Right lobe of liver (tissue), 6 donors: Measurements from ENCODE around the gene DCHS2. TPM values are rescaled to one million over a fixed set of nuclear protein-coding genes. Genes with fewer than 3 reads are reported as not detected.

Source experiments
- ATAC-seq, 4 donors: fragments of 200-7000 bp; cut with Tn5 transposase; one replicate each; pipeline ENCODE4 v1.9.1; 2020; ENCODE audit warnings: mild to moderate bottlenecking in 4 of 4, moderate library complexity in 4 of 4
- DNase-seq, 3 donors: peaks; one replicate each; pipeline ENCODE4 v3.0.0-alpha.2; 2020
- H3K27ac ChIP-seq, 3 donors: fragments of 200-600 bp; one replicate each; pipeline ENCODE4 v1.8.0; 2022
- H3K27me3 ChIP-seq, 2 donors: fragments of 200-600 bp; one replicate each; pipeline ENCODE4 v1.8.0; 2022
- H3K36me3 ChIP-seq, 4 donors: fragments of 200-600 bp; sonication (generic) in 1 of 4; one replicate each; pipeline versions ENCODE4 v1.5.1 to v1.8.0; 2017 to 2022; ENCODE audit warnings: control low read depth in 1 of 4
- H3K4me1 ChIP-seq, 4 donors: fragments of 200-600 bp; sonication (generic) in 1 of 4; one replicate each; pipeline versions ENCODE4 v1.5.1 to v1.8.0; 2017 to 2022; ENCODE audit warnings: control low read depth in 1 of 4
- H3K4me3 ChIP-seq, 3 donors: fragments of 200-600 bp; one replicate each; pipeline ENCODE4 v1.8.0; 2022
- H3K9me3 ChIP-seq, 4 donors: fragments of 200-600 bp; sonication (generic) in 1 of 4; one replicate each; pipeline versions ENCODE4 v1.5.1 to v1.8.0; 2017 to 2022; ENCODE audit warnings: control low read depth in 1 of 4
- POLR2A ChIP-seq: fragments of 450-650 bp; IDR thresholded peaks from one replicate; pipeline ENCODE4 v1.6.1; 2017; ENCODE audit warnings: antibody characterized with exemption, mild to moderate bottlenecking
- WGBS: methylation state at CpG from one replicate; pipeline ENCODE4 v1.1.6; 2018; ENCODE audit warnings: low coverage, low lambda C conversion rate; ENCODE audit not compliant: insufficient coverage; ENCODE audit errors: missing lambda C conversion rate; 5-methylcytosine and 5-hydroxymethylcytosine counted together
- intact Hi-C, 2 donors: fragments of 100-400 bp; cut with DNase I; formaldehyde crosslinking; loops; one replicate each; pipeline versions ENCODE4 v1.11.2 to v1.14.1; 2022
- total RNA-seq, 6 experiments: library from RNA; depleted of rRNA in 2 of 6; stranded (reverse); fragments of >200 nt in 2 of 6; fragmentation: NEBNext Ultra II Directional in 3 of 6; extraction: Animal tissue kit (Norgen Biotek cat#: 25700) in 3 of 6; gene quantifications; one replicate each; pipeline versions ENCODE4 v1.1.0 to v1.2.4, GENCODE V29; 2016 to 2023
- TF ChIP-seq, protein P1 (sequence below), 4 donors: fragments of 200-600 bp in 3 of 4; fragments of 450-650 bp in 1 of 4; IDR thresholded peaks; one replicate each; pipeline versions ENCODE4 v1.5.1 to v1.8.0; 2016 to 2022; ENCODE audit warnings: antibody characterized with exemption in 4 of 4, mild to moderate bottlenecking in 2 of 4
- donor health status: DM: no; HTN: yes; CAD: no.
- donor health status: DM: no; HTN: no; CAD: no.
- donor health status: DM: no; HTN: no; CAD: no.
- donor health status: DM: no; HTN: yes; CAD: no.
- donor health status: DM: no; HTN: yes; CAD: no.

DCHS2 gene
- total RNA-seq, 6 experiments from 2014 or later: 0.07 to 0.37 (median 0.12) TPM; not detected in 1

DNA sequence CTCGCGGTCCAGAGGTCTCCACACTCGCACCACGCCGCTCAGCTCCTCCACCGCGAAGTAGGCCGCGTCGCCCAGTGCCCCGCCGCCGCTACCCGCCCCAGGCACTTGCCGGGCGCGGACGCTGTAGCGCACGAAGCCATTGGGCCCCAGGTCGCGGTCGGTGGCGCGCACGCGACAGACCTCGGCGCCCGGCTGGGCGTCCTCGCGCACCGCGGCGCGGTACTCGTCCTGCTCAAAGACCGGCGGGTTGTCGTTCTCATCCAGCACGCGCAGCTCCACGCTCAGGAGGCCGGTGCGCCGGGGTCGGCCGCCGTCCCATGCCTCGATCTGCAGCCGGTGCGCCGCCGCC is 1.4 kb downstream of the DCHS2 start:
- Histone ChIP-seq H3K4me1 (peaks cover 0 to 22% (median 0%) of the 10 kb centered on the region in 4 donors), H3K9me3 (no peaks in the 10 kb centered on the region), H3K27me3 (peaks cover 0 to 18% of the 10 kb centered on the region in 2 donors), H3K27ac (no peak overlapping the region), H3K36me3 (no peaks in the 10 kb centered on the region), H3K4me3 (no peak overlapping the region)
- intact Hi-C loops: loop anchor here in 1 of 2 donors (5.0 kb wide), 1 partner anchor 88 kb away; no protein-coding TSS in a partner anchor
- 5% methylated on average over 12 of the region's 55 CpGs for WGBS
- no peak for ATAC-seq
- TF ChIP-seq POLR2A: no peak
- TF ChIP-seq, protein P1, sequence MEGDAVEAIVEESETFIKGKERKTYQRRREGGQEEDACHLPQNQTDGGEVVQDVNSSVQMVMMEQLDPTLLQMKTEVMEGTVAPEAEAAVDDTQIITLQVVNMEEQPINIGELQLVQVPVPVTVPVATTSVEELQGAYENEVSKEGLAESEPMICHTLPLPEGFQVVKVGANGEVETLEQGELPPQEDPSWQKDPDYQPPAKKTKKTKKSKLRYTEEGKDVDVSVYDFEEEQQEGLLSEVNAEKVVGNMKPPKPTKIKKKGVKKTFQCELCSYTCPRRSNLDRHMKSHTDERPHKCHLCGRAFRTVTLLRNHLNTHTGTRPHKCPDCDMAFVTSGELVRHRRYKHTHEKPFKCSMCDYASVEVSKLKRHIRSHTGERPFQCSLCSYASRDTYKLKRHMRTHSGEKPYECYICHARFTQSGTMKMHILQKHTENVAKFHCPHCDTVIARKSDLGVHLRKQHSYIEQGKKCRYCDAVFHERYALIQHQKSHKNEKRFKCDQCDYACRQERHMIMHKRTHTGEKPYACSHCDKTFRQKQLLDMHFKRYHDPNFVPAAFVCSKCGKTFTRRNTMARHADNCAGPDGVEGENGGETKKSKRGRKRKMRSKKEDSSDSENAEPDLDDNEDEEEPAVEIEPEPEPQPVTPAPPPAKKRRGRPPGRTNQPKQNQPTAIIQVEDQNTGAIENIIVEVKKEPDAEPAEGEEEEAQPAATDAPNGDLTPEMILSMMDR (IDR thresholded peaks at IDR 0.05): no peak
- DNase-seq: no peak

- no peaks in the 10 kb centered on the region for H3K9me3 ChIP-seq
- H3K27me3 ChIP-seq: peaks cover 0 to 18% of the 10 kb centered on the region in 2 donors
- no peak for ATAC-seq
Measured at GRCh38 chr4:154489558-154490233, 1.9 kb downstream of the DCHS2 start.

DNA sequence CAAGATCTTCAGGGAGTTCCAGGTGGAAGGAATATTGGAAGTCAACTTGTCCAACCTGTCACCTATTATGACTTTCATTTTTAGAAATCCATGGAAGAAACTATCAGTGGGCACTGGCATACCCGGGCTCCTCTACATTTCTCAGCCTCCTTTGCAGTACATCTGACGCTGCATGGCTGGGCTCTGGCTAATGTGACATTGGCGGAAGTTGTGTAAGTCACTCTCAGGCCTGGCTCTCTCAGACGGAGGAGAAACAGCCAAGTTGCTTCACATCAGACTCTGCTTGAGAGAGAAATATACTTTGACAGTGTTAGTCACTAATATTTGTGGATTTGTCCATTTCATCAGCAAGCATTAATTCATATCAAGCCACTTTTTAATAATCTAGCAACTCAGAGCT is 4.5 kb downstream of the DCHS2 start:
- ATAC-seq (no peak), DNase-seq (no peak)
- 30% methylated on average over 3 of the region's 4 CpGs for WGBS
- TF ChIP-seq, protein P1 (IDR thresholded peaks at IDR 0.05): no peak
- no peak for TF ChIP-seq POLR2A
- peaks cover 0 to 21% (median 0%) of the 10 kb centered on the region in 4 donors for H3K4me1 ChIP-seq
- no peak overlapping the region for H3K27ac ChIP-seq
- no peaks in the 10 kb centered on the region for H3K36me3 ChIP-seq
- intact Hi-C loops: no loop called here
- H3K9me3 ChIP-seq: no peaks in the 10 kb centered on the region
- no peak overlapping the region for H3K4me3 ChIP-seq
- peaks cover 0 to 18% of the 10 kb centered on the region in 2 donors for H3K27me3 ChIP-seq

More at GRCh38 chr4:154489558-154490233, 1.9 kb downstream of the DCHS2 start:
- H3K36me3 ChIP-seq: no peaks in the 10 kb centered on the region
- no peak overlapping the region for H3K27ac ChIP-seq
- no peak overlapping the region for H3K4me3 ChIP-seq
- WGBS: 49% methylated on average over 12 of the region's 56 CpGs
- intact Hi-C loops: loop anchor here in 1 of 2 donors (5.0 kb wide), 1 partner anchor 87 kb away; no protein-coding TSS in a partner anchor
- peaks cover 0 to 22% (median 0%) of the 10 kb centered on the region in 4 donors for H3K4me1 ChIP-seq
- TF ChIP-seq, protein P1 (IDR thresholded peaks at IDR 0.05): no peak
- no peak for TF ChIP-seq POLR2A
- DNase-seq: no peak

GRCh38 chr4:154485127-154485773 is 6.3 kb downstream of the DCHS2 start:
- Histone ChIP-seq H3K27ac (no peak overlapping the region), H3K27me3 (peaks cover 0 to 9% of the 10 kb centered on the region in 2 donors), H3K9me3 (no peaks in the 10 kb centered on the region), H3K4me3 (no peak overlapping the region), H3K36me3 (no peaks in the 10 kb centered on the region), H3K4me1 (peaks cover 0 to 2% (median 0%) of the 10 kb centered on the region in 4 donors)
- WGBS: 39% methylated on average over 4 of the region's 4 CpGs
- intact Hi-C loops: no loop called here
- DNase-seq: no peak
- TF ChIP-seq, protein P1 (IDR thresholded peaks at IDR 0.05): no peak
- TF ChIP-seq POLR2A: no peak
- ATAC-seq: no peak
